ENCODE measurements around the gene LRRC36. TPM values are rescaled to one million over a fixed set of nuclear protein-coding genes. Genes with fewer than 3 reads are reported as not detected.

The LRRC36 gene
- total RNA-seq, 1 donor from 2014 or later = 0.69 TPM

GRCh38 chr16:67395458-67396158, 69.0 kb downstream of the LRRC36 start:
- Mint-ChIP-seq H3K36me3 (ENCODE audit: low read depth) (no peaks in the 10 kb centered on the region), H3K27me3 (peaks cover 21% of the 10 kb centered on the region), H3K4me1 (peaks cover 14% of the 10 kb centered on the region), H3K9me3 (no peaks in the 10 kb centered on the region), H3K27ac (no peak overlapping the region), H3K4me3 (no peak overlapping the region)
- TF ChIP-seq CTCF (IDR thresholded peaks at IDR 0.05) = no peak
- ChIA-PET CTCF (interaction anchor here (1.5 kb wide), 1 partner anchor 135 kb away, joined by 3 read pairs; no protein-coding TSS in a partner anchor), POLR2A (no interaction called here)
- intact Hi-C loops (cut with micrococcal nuclease) = no loop called here
- no peak for DNase-seq
- no peak for ATAC-seq (ENCODE audit: low read depth)

GRCh38 chr16:67396159-67397035, 69.8 kb downstream of the LRRC36 start:
- H3K27ac Mint-ChIP-seq = no peak overlapping the region

DNA sequence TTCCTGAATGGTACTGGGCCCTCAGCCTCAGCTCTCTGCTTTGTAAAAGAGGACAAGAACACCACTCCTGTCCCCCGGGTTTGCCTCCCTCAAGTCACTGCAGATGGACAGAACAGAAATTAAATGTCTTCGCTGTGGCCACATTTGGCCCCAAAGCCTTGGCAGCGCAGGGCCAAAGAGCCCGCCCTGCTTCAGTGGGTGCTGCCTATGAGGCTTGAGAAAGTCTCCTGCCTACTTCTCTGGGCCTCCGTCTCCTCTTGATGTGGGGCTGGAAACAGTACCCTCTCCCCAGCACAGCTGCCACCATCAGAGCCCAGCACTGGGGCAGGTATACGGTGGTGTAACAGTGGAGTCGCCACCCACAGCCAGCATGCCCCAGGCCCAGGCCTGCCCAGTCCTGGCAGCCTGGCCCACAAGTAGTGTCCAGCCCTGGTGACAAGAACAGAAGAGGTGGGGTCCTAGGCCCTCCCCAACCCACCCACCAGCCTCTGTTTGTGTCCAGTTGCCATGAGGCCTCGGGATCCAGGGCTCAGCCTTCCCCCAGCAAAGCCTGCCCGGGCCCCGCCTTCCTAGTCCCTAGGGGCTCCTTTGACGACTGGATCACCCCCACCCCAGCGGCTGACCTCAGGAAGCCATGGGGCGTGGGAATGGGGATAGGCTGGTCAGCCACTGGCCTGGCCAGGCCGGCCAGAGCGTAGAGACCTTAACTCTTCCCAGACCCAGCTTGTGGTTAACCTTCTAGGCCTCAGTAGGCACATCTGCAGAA, 70.6 kb downstream of the LRRC36 start:
- H3K4me1 Mint-ChIP-seq = peaks cover 9% of the 10 kb centered on the region
- POLR2A ChIA-PET = no interaction called here
- intact Hi-C loops (cut with micrococcal nuclease) = no loop called here
- H3K9me3 Mint-ChIP-seq = no peaks in the 10 kb centered on the region
- DNase-seq (no peak), ATAC-seq (ENCODE audit: low read depth) (no peak)
- peaks cover 16% of the 10 kb centered on the region for H3K27me3 Mint-ChIP-seq
- no peak overlapping the region for H3K4me3 Mint-ChIP-seq
- CTCF ChIA-PET = interaction anchor here (1.1 to 1.5 kb wide), 2 partner anchors 50 to 137 kb away, joined by 3 read pairs; no protein-coding TSS in a partner anchor
- H3K27ac Mint-ChIP-seq = no peak overlapping the region
- H3K36me3 Mint-ChIP-seq (ENCODE audit: low read depth) = no peaks in the 10 kb centered on the region
- TF ChIP-seq CTCF (IDR thresholded peaks at IDR 0.05) = no peak

More at GRCh38 chr16:67396159-67397035, 69.8 kb downstream of the LRRC36 start:
- H3K4me1 Mint-ChIP-seq = peaks cover 9% of the 10 kb centered on the region
- DNase-seq (no peak), ATAC-seq (ENCODE audit: low read depth) (no peak)
- no peaks in the 10 kb centered on the region for H3K36me3 Mint-ChIP-seq (ENCODE audit: low read depth)
- CTCF ChIA-PET = interaction anchor here (1.1 to 1.5 kb wide), 2 partner anchors 49 to 136 kb away, joined by 3 read pairs; no protein-coding TSS in a partner anchor
- intact Hi-C loops (cut with micrococcal nuclease) = no loop called here
- no peak overlapping the region for H3K4me3 Mint-ChIP-seq
- POLR2A ChIA-PET = no interaction called here
- no peaks in the 10 kb centered on the region for H3K9me3 Mint-ChIP-seq
- TF ChIP-seq CTCF (IDR thresholded peaks at IDR 0.05) = no peak
- peaks cover 17% of the 10 kb centered on the region for H3K27me3 Mint-ChIP-seq

DNA sequence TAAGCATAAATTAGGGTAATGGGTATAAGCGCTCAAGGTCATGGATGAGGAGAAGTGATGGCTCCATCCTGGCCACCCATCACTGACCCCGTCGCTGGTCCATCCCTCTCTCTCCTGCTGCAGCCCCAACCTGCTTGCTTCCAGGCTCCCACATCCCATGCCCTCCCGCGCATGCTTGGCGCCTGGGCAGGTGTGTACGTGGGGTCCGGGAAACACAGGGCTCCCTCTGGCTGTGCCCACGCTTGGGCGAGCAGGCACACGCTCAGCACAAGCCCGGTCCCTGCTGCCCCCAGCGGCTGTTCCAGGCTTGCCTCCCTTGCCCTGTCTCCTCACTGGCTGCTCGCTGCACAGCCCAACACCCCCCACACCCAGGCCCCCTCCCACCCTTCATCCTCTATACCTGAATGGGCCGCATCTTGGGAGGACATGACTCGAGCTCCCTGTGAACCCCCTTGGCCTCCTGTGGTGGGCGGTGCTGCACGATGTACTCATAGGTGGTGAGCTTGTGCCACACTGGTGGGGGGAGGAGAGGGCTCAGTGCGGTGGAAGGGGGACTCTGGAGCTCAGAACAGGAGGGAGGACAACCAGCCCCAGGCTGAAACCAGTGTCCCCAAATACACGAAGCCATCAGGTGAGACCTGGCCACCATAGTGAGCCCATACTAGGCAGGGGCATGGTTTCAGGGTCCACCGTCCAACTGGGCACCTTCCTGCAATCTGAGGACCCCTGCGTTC, 71.4 kb downstream of the LRRC36 start:
- no peak for DNase-seq
- Mint-ChIP-seq H3K27me3 (peaks cover 11% of the 10 kb centered on the region), H3K27ac (no peak overlapping the region), H3K36me3 (ENCODE audit: low read depth) (no peaks in the 10 kb centered on the region), H3K4me1 (peaks cover 9% of the 10 kb centered on the region), H3K9me3 (no peaks in the 10 kb centered on the region), H3K4me3 (no peak overlapping the region)
- ATAC-seq (ENCODE audit: low read depth) = no peak
- intact Hi-C loops (cut with micrococcal nuclease) = no loop called here
- CTCF ChIA-PET = interaction anchor here (1.1 kb wide), 1 partner anchor 51 kb away, joined by 3 read pairs; no protein-coding TSS in a partner anchor
- TF ChIP-seq CTCF (IDR thresholded peaks at IDR 0.05) = no peak
- POLR2A ChIA-PET = interaction anchor here (0.7 kb wide), 1 partner anchor 9 kb away, joined by 5 read pairs; no protein-coding TSS in a partner anchor

Data from activated B cell treated with CpG ODN at 0.5 μM for 24 hours (primary cell).